H1 (cell line): Measurements from ENCODE around the gene SNTG2. TPM values are rescaled to one million over a fixed set of nuclear protein-coding genes. Genes with fewer than 3 reads are reported as not detected.

Experiments used
- CTCF ChIA-PET: fragments of 300-600 bp; sonication (Branson Sonifier 250); formaldehyde crosslinking; loops from one replicate; lab custom pipeline; 2021; ENCODE audit not compliant: partially characterized antibody; lab: Charles Lee
- POLR2A ChIA-PET: fragments of 300-600 bp; sonication (Branson Sonifier 250); formaldehyde crosslinking; loops from one replicate; lab custom pipeline; 2021; ENCODE audit warnings: inconsistent platforms; ENCODE audit not compliant: partially characterized antibody; lab: Charles Lee
- DNase-seq, 2 experiments: peaks; one replicate each; pipeline versions ENCODE4 v3.0.0 to v3.0.0-alpha.2; 2010 to 2022; ENCODE audit warnings: low spot score in 2 of 2, low read depth in 1 of 2, mixed read lengths in 1 of 2
- FAIRE-seq: peaks from 2 replicates; lab custom pipeline; 2011; peaks lifted over from hg19 to GRCh38; lab: Jason Lieb, UNC
- H2AFZ ChIP-seq: 2 replicates; pipeline ENCODE4 v1.8.1; 2012; ENCODE audit warnings: low read length, inconsistent platforms
- H2AK5ac ChIP-seq: 2 replicates; pipeline ENCODE4 v1.6.1; 2013; ENCODE audit warnings: low read depth, low read length
- H2BK120ac ChIP-seq: replicated peaks from 2 replicates; pipeline ENCODE3; 2013; ENCODE audit warnings: low read depth, low read length, inconsistent platforms
- H2BK12ac ChIP-seq: 2 replicates; pipeline ENCODE4 v1.6.1; 2013; ENCODE audit warnings: low read depth, low read length
- H2BK15ac ChIP-seq: 2 replicates; pipeline ENCODE4 v1.6.1; 2013; ENCODE audit warnings: low read length
- H2BK20ac ChIP-seq: 2 replicates; pipeline ENCODE4 v1.6.1; 2013; ENCODE audit warnings: low read length
- H2BK5ac ChIP-seq: 2 replicates; pipeline ENCODE4 v1.6.1; 2013; ENCODE audit warnings: low read depth, low read length
- H3K14ac ChIP-seq: 2 replicates; pipeline ENCODE4 v1.6.1; 2013; ENCODE audit warnings: inconsistent platforms; ENCODE audit not compliant: insufficient read length
- H3K18ac ChIP-seq: 2 replicates; pipeline ENCODE4 v1.6.1; 2013; ENCODE audit warnings: low read length; ENCODE audit errors: extremely low read depth
- H3K23ac ChIP-seq: 2 replicates; pipeline ENCODE4 v1.6.1; 2013; ENCODE audit warnings: inconsistent platforms; ENCODE audit not compliant: insufficient read length
- H3K23me2 ChIP-seq: 2 replicates; pipeline ENCODE4 v1.6.1; 2013; ENCODE audit warnings: low read depth, low read length
- H3K27ac ChIP-seq: 2 replicates; pipeline ENCODE4 v1.6.1; 2011; ENCODE audit warnings: low read depth, low read length, inconsistent platforms
- H3K27me3 ChIP-seq, 4 experiments: replicated peaks in 1 of 4; 1 replicate in 1 of 4; 2 replicates in 3 of 4; pipeline versions ENCODE4 v1.6.1 to v1.8.1; 2011 to 2013; ENCODE audit warnings: low read length in 3 of 4, mild to moderate bottlenecking in 3 of 4, inconsistent platforms in 2 of 4, mixed read lengths in 2 of 4, moderate library complexity in 1 of 4; ENCODE audit not compliant: control insufficient read depth in 3 of 4, insufficient read depth in 3 of 4; ENCODE audit errors: extremely low read depth in 1 of 4
- H3K36me3 ChIP-seq, 4 experiments: 2 replicates each; pipeline versions ENCODE4 v1.6.1 to v1.8.1; 2011 to 2013; ENCODE audit warnings: mild to moderate bottlenecking in 4 of 4, low read length in 3 of 4, moderate library complexity in 2 of 4, control low read depth in 1 of 4, inconsistent platforms in 1 of 4; ENCODE audit not compliant: insufficient read depth in 4 of 4, control insufficient read depth in 2 of 4
- H3K4ac ChIP-seq: replicated peaks from 2 replicates; pipeline ENCODE3; 2013; ENCODE audit warnings: low read length, low read depth, mixed read lengths, inconsistent platforms; ENCODE audit not compliant: insufficient read length
- H3K4me1 ChIP-seq, 4 experiments: replicated peaks in 1 of 4; 1 replicate in 1 of 4; 2 replicates in 3 of 4; pipeline versions ENCODE4 v1.6.1 to v1.8.1; 2011 to 2013; ENCODE audit warnings: low read length in 3 of 4, inconsistent platforms in 2 of 4, mixed read lengths in 1 of 4; ENCODE audit not compliant: insufficient read depth in 4 of 4, control insufficient read depth in 3 of 4
- H3K4me2 ChIP-seq, 2 experiments: 2 replicates each; pipeline versions ENCODE4 v1.6.1 to v1.8.1; 2011 to 2013; ENCODE audit warnings: low read depth in 2 of 2, low read length in 2 of 2, control low read depth in 1 of 2, inconsistent platforms in 1 of 2, mild to moderate bottlenecking in 1 of 2; ENCODE audit not compliant: insufficient read depth in 1 of 2
- H3K4me3 ChIP-seq, 4 experiments: fragments of 200-600, 300-600 bp in 1 of 4; sonication (generic), shearing (Covaris generic), sonication (Bioruptor Twin) in 1 of 4; 2 replicates each; pipeline versions ENCODE4 v1.5.1 to v1.8.1; 2011 to 2016; ENCODE audit warnings: low read length in 4 of 4, low read depth in 3 of 4, control low read depth in 2 of 4, inconsistent platforms in 2 of 4, mild to moderate bottlenecking in 2 of 4, mixed read lengths in 1 of 4, moderate library complexity in 1 of 4; ENCODE audit not compliant: insufficient read depth in 2 of 4; ENCODE audit errors: extremely low read depth in 1 of 4
- H3K56ac ChIP-seq: replicated peaks from 2 replicates; pipeline ENCODE3; 2013; ENCODE audit warnings: low read depth, mild to moderate bottlenecking, mixed read lengths, low read length, inconsistent platforms; ENCODE audit not compliant: insufficient read length
- H3K79me1 ChIP-seq: 2 replicates; pipeline ENCODE4 v1.6.1; 2013; ENCODE audit warnings: low read depth, low read length, control low read depth
- H3K79me2 ChIP-seq, 2 experiments: 2 replicates each; pipeline versions ENCODE4 v1.6.1 to v1.8.1; 2012 to 2013; ENCODE audit warnings: low read length in 2 of 2, mild to moderate bottlenecking in 2 of 2, inconsistent platforms in 1 of 2; ENCODE audit not compliant: insufficient read depth in 2 of 2, control insufficient read depth in 1 of 2
- H3K9ac ChIP-seq, 4 experiments: replicated peaks in 1 of 4; 1 replicate in 1 of 4; 2 replicates in 3 of 4; pipeline versions ENCODE4 v1.6.1 to v1.8.1; 2011 to 2013; ENCODE audit warnings: low read depth in 3 of 4, low read length in 3 of 4, control low read depth in 2 of 4, mild to moderate bottlenecking in 2 of 4, moderate library complexity in 2 of 4, inconsistent platforms in 1 of 4; ENCODE audit errors: extremely low read depth in 1 of 4
- H3K9me3 ChIP-seq, 2 experiments: 2 replicates each; pipeline versions ENCODE4 v1.6.1 to v1.8.1; 2012 to 2013; ENCODE audit warnings: mild to moderate bottlenecking in 2 of 2, moderate library complexity in 2 of 2, control low read depth in 1 of 2, inconsistent platforms in 1 of 2, low read depth in 1 of 2, low read length in 1 of 2, mixed read lengths in 1 of 2; ENCODE audit not compliant: insufficient read depth in 2 of 2
- H4K20me1 ChIP-seq, 2 experiments: replicated peaks in 1 of 2; 2 replicates each; pipeline versions ENCODE3 to v1.8.1; 2011 to 2013; ENCODE audit warnings: inconsistent platforms in 2 of 2, low read length in 2 of 2, mild to moderate bottlenecking in 1 of 2; ENCODE audit not compliant: insufficient read depth in 2 of 2, control insufficient read depth in 1 of 2
- H4K5ac ChIP-seq: 2 replicates; pipeline ENCODE4 v1.6.1; 2013; ENCODE audit warnings: low read length, low read depth, mixed read lengths, inconsistent platforms; ENCODE audit not compliant: insufficient read length
- H4K8ac ChIP-seq: 2 replicates; pipeline ENCODE4 v1.8.0; 2013; ENCODE audit warnings: mild to moderate bottlenecking, moderate library complexity, low read length, inconsistent platforms; ENCODE audit not compliant: insufficient read depth; ENCODE audit errors: extremely low read depth
- H4K91ac ChIP-seq: replicated peaks from 2 replicates; pipeline ENCODE3; 2013; ENCODE audit warnings: low read length, mixed read lengths, inconsistent platforms; ENCODE audit not compliant: insufficient read length
- GABPA ChIP-seq: IDR thresholded peaks from 2 replicates; pipeline ENCODE4 v1.6.1; 2011; ENCODE audit warnings: mild to moderate bottlenecking, low read length, moderate library complexity, borderline replicate concordance; ENCODE audit not compliant: insufficient read depth
- KDM4A ChIP-seq: IDR thresholded peaks from one replicate; pipeline ENCODE4 v1.7.1; 2012; ENCODE audit warnings: low read depth, mild to moderate bottlenecking, moderate library complexity, low read length, inconsistent platforms; ENCODE audit not compliant: severe bottlenecking
- RXRA ChIP-seq: IDR thresholded peaks from 2 replicates; pipeline ENCODE4 v1.6.1; 2011; ENCODE audit warnings: low read depth, mild to moderate bottlenecking, low read length, moderate library complexity; ENCODE audit not compliant: insufficient read depth
- TBP ChIP-seq: IDR thresholded peaks from 2 replicates; pipeline ENCODE4 v1.6.1; 2011; ENCODE audit warnings: low read depth, low read length, improper control_type of control experiment
- WGBS, 2 experiments: shearing (Covaris generic) in 1 of 2; methylation state at CpG; one replicate each; pipeline versions ENCODE4 v1.1.6 to v1.1.7; 2013 to 2015; ENCODE audit warnings: low lambda C conversion rate in 2 of 2, mixed read lengths in 2 of 2, inconsistent platforms in 1 of 2, low coverage in 1 of 2, missing lambda C conversion rate in 1 of 2; ENCODE audit not compliant: insufficient replicate concordance in 2 of 2, insufficient coverage in 1 of 2, insufficient read length in 1 of 2; ENCODE audit errors: extremely low coverage in 1 of 2, missing lambda C conversion rate in 1 of 2; 5-methylcytosine and 5-hydroxymethylcytosine counted together
- polyA plus RNA-seq, 7 experiments: library from polyadenylated mRNA; depleted of rRNA in 3 of 7; stranded (reverse) in 5 of 7; unstranded in 2 of 7; fragments of >200 nt in 5 of 7; fragments of 200-250 nt in 2 of 7; gene quantifications; 1 replicate in 5 of 7; 2 replicates in 1 of 7; 4 replicates in 1 of 7; pipeline versions ENCODE4 v1.2.1 to v1.2.3, GENCODE V29; 2011 to 2013; ENCODE audit warnings: missing spikeins in 2 of 7, mixed read lengths in 2 of 7
- total RNA-seq: library from RNA; stranded (reverse); fragmentation: NEBNext Ultra II Directional; extraction: Animal tissue kit (Norgen Biotek cat#: 25700); gene quantifications from 2 replicates; pipeline ENCODE4 v1.2.1, GENCODE V29; 2021

SNTG2 gene
- total and polyA plus RNA-seq, 2 of the 8 experiments (the other 6 are each of a cell fraction or from before 2014, with no cell fraction given), result 6.6 to 18.1 TPM

- no peaks in the 10 kb centered on the region for H3K9me3 ChIP-seq
- no peak for DNase-seq
- H4K20me1 ChIP-seq, result peaks cover 8 to 10% of the 10 kb centered on the region in 2 experiments
- H3K56ac ChIP-seq, result no peak overlapping the region
- no peak overlapping the region for H3K23ac ChIP-seq
- peaks cover 18% of the 10 kb centered on the region for H3K79me1 ChIP-seq
- H4K5ac ChIP-seq, result no peak overlapping the region
- H3K9ac ChIP-seq, result no peak overlapping the region
- H3K27ac ChIP-seq, result no peak overlapping the region
- 85% methylated on average over 4 of the region's 4 CpGs; no CpG with 5 or more reads in 1 of the 2 experiments for WGBS, 2 experiments
- H2BK120ac ChIP-seq, result no peak overlapping the region
- no peak for FAIRE-seq
- H2BK12ac ChIP-seq, result peak overlapping the region; percentile 50; the same call in 1 of the 2 replicates
- no peak overlapping the region for H3K4me3 ChIP-seq
- no peak overlapping the region for H2AFZ ChIP-seq
- H3K27me3 ChIP-seq, result no peaks in the 10 kb centered on the region
- ChIA-PET CTCF (interaction anchor here (0.9 to 1.9 kb wide), 3 partner anchors 8 to 260 kb away, joined by 3 to 4 read pairs (median 3); no protein-coding TSS in a partner anchor), POLR2A (interaction anchor here (1.2 kb wide), 1 partner anchor 9 kb away, joined by 3 read pairs; no protein-coding TSS in a partner anchor)
- H4K8ac ChIP-seq, result no peak overlapping the region; the same call in 1 of the 2 replicates
- no peak overlapping the region for H3K4ac ChIP-seq
- no peak overlapping the region for H2BK5ac ChIP-seq
- H2AK5ac ChIP-seq, result no peak overlapping the region
- H3K36me3 ChIP-seq, result peaks cover 0 to 6% (median 1%) of the 10 kb centered on the region in 4 experiments; a peak in 2 of 8 replicates
- no peak overlapping the region for H2BK20ac ChIP-seq
- H3K4me1 ChIP-seq, result peaks cover 0 to 10% (median 5%) of the 10 kb centered on the region in 4 experiments; a peak in 4 of 7 replicates
- no peak overlapping the region for H3K14ac ChIP-seq
- H3K4me2 ChIP-seq, result no peak overlapping the region
- H3K23me2 ChIP-seq, result no peaks in the 10 kb centered on the region
- peaks cover 6 to 89% of the 10 kb centered on the region in 2 experiments for H3K79me2 ChIP-seq
- H3K18ac ChIP-seq, result no peak overlapping the region
- H4K91ac ChIP-seq, result no peak overlapping the region
- no peak overlapping the region for H2BK15ac ChIP-seq
- TF ChIP-seq TBP, result no peak
- no peak for TF ChIP-seq GABPA
- no peak for TF ChIP-seq KDM4A
- no peak for TF ChIP-seq RXRA
These were observed 24.4 kb downstream of the SNTG2 start for GRCh38 chr2:975095-975494.
